Coronary artery (tissue), 2 donors: ENCODE results near the gene MAGI2.
"Not testable (repeated sequence)": the region's sequence is repeated elsewhere in the genome, so short reads cannot be mapped to it uniquely, and the experiment has no call there.

ENCODE experiments used
- DNase-seq: peaks from one replicate; pipeline ENCODE4 v3.0.0-alpha.2; 2017; ENCODE audit warnings: low spot score
- H3K27ac ChIP-seq, 2 donors: fragments of 200-600 bp; sonication (generic); one replicate each; pipeline ENCODE4 v1.5.1; 2016 to 2019
- H3K4me3 ChIP-seq: fragments of 200-600 bp; sonication (generic); 2 replicates; pipeline ENCODE4 v1.5.1; 2016; ENCODE audit warnings: mild to moderate bottlenecking, moderate library complexity
- CTCF ChIP-seq: fragments of 200-600 bp; sonication (generic); IDR thresholded peaks from one replicate; pipeline ENCODE4 v1.5.1; 2019; ENCODE audit warnings: antibody characterized with exemption

The MAGI2 gene

DNA sequence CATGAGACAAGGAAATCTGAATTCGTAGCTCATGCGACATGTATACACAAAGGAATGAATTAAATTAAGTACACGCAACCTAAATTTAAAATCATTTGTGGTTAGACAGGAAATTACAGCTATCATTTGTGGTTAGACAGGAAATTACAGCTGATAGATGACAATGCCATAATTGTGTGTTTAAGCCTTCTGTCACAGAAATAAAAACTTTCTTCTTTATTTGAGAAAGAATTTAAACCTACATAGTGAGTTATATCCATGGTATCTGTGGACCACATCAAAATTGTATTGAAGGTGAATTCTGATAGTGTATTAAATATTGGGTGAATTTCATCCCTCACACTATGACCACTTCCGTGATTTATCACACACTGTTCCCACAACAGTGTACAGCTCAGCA is 362.9 kb downstream of the MAGI2 start:
- no peak overlapping the region for H3K4me3 ChIP-seq
- TF ChIP-seq CTCF: no peak
- no peak overlapping the region for H3K27ac ChIP-seq
- DNase-seq: no peak

- H3K27ac ChIP-seq: no peak overlapping the region
- TF ChIP-seq CTCF: no peak
- DNase-seq: no peak
- H3K4me3 ChIP-seq: no peak overlapping the region
Observed at GRCh38 chr7:79084423-79084822, 369.0 kb downstream of the MAGI2 start.

GRCh38 chr7:79079919-79080554 is 373.4 kb downstream of the MAGI2 start:
- H3K27ac ChIP-seq: no peak overlapping the region
- no peak for DNase-seq
- TF ChIP-seq CTCF: no peak
- no peak overlapping the region for H3K4me3 ChIP-seq

DNA sequence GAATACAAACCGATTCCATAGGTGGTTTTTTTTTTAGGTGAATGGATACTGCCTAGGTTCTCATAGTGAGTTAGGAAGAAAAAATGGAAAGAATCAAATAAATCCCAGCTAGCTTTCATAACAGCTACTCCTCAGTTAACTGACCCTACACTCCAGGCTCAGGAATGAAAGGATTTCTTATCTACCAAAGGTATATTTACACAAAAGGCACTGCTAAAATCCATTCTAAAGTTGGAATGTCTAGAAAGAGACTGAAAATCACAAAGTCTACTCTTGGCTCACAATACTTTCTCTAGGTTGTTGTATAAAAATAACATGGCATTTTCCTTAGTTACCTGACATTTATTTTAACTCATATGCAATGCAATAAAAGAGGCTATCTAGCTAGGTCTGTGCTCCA is 375.2 kb downstream of the MAGI2 start:
- Histone ChIP-seq H3K27ac (no peak overlapping the region), H3K4me3 (no peak overlapping the region)
- no peak for TF ChIP-seq CTCF
- no peak for DNase-seq

DNA sequence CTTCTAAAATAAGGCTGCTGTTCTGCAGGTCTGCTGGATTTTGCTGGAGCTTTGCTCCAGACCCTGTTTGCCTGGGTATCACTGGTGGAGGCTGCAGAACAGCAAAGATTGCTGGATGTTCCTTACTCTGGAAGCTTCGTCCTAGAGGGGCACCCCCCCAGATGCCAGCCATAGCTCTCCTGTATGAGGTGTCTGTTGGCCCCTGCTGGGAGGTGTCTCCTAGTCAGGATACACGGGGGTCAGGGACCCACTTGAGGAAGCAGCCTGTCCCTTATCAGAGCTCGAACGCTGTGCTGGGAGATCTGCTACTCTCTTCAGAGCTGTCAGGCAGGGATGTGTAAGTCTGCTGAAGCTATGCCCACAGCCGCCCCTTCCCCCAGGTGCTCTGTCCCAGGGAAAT is 382.3 kb downstream of the MAGI2 start:
- H3K4me3 ChIP-seq, H3K27ac ChIP-seq, DNase-seq: not testable (repeated sequence)

GRCh38 chr7:79064187-79064823 is 389.2 kb downstream of the MAGI2 start:
- no peak for TF ChIP-seq CTCF
- Histone ChIP-seq H3K27ac (no peak overlapping the region), H3K4me3 (no peak overlapping the region)
- DNase-seq: no peak

DNA sequence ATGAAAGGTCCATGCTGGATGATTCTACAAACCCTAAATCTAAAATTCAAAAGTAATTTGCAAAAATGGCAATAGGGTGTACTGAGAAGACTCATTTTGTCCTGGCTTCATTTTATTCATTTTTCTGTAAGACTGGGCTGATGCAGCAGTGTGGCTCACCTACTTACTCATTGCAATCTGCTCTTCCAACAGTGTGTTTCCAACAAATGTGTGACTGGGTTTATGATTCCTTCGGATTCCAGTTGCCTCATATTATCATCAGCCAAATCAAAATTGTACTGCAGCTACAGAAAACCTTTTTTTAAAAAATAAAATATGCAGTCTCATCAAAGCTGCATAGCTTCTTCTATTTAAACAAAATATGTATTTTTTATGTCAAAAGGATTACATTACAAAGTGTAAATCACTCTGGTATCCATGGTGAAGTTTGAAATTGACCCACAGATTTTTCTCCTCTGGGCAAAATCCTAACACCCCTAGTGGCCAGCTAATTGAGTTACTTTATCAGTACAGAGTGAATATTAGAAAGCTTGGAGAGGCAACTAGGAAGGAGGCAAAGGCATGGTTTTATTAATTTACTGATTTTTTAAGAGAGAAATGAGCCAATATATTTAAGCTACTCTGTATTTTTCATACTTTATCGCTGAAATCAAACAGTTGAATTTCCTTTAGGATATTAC is 390.3 kb downstream of the MAGI2 start:
- DNase-seq: no peak
- no peak overlapping the region for H3K27ac ChIP-seq
- no peak overlapping the region for H3K4me3 ChIP-seq
- no peak for TF ChIP-seq CTCF
